HG02938 (cell line): ENCODE data around the gene ZC3H13.

Experiments
- ATAC-seq: cut with Tn5 transposase; IDR thresholded peaks from one replicate; pipeline ENCODE4 v1.9.1; 2021; ENCODE audit warnings: mild to moderate bottlenecking, moderate library complexity; ENCODE audit not compliant: unreplicated experiment

The ZC3H13 gene

DNA sequence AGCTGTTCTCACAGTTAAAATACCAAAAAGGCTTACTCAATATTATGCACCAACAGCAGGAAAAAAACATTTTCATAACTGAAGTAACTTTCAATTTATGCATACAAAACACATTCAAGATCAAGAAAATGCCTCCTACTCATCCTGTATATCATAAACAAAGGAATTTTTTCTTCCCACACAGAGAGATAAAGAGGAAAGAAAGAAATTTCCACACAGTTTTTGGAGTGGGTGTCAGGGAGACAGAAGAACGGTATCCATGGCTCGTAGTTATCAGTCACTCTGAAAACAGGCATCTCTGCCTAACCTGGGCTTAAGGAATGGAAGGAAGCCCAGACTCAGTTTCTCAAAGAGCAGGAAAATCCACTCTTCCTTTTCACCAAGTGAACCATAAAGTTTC lies 108.6 kb downstream of the ZC3H13 start:
- no peak for ATAC-seq

GRCh38 chr13:45943120-45943519 lies 109.4 kb downstream of the ZC3H13 start:
- ATAC-seq = no peak

DNA sequence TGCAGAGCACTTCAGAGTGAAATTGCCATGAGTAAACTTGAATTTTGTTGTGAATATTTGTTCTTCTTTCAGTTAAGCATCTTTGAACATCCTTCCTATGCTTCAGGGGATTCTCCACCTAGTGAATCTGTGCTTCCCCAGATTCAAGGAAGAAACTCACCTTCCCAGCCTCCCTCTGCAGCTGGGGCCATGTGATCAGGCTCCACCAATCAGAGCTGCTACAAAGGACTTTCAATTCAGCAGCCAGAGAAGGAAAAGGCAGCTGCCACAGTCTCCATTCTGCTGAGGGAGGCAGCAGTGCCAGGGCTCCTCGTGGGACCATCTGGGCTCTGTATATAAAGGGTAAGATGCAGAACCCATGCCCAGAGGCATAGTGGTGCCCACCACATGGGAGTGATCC lies 111.3 kb downstream of the ZC3H13 start:
- ATAC-seq = no peak

DNA sequence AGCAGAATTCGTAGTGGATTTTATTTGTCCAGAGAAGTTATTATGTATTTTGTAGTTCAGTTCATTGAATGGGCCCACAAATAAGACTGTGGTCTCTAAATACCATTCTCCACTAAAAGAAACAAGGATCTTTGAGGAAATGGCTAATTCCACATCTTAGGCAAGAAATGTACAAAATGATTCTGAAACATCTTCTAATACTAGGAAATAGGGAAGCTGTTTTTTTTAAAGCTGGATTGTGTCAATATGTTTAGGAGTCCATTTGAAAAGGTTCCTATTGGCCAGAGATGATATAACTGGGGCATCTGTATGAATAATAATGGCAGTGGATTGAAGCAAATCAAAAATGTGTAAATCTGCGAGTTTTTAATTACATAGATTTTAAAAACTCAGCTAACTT lies 112.5 kb downstream of the ZC3H13 start:
- no peak for ATAC-seq

- no peak for ATAC-seq
These were observed 115.9 kb downstream of the ZC3H13 start for GRCh38 chr13:45936621-45937020.

DNA sequence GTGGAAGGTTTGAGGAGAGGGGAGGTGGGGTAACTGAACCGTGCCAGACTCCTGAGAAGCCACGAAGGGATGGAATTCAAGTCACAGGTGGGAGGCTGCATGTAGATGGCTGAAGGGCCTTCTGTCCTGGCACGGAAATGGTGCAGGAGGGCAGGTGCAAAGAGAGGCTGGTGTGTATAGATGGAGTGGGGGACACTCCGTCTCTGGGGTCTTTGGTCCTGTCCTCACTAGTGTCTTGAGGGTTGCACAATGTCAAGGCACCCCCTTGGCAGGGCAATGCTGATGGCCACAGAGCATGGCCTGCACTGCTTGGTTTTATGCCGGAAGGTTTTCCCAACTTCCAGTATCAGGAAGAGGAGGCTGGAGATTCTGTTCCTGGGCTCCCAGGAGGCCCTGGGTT lies 118.3 kb downstream of the ZC3H13 start:
- no peak for ATAC-seq

DNA sequence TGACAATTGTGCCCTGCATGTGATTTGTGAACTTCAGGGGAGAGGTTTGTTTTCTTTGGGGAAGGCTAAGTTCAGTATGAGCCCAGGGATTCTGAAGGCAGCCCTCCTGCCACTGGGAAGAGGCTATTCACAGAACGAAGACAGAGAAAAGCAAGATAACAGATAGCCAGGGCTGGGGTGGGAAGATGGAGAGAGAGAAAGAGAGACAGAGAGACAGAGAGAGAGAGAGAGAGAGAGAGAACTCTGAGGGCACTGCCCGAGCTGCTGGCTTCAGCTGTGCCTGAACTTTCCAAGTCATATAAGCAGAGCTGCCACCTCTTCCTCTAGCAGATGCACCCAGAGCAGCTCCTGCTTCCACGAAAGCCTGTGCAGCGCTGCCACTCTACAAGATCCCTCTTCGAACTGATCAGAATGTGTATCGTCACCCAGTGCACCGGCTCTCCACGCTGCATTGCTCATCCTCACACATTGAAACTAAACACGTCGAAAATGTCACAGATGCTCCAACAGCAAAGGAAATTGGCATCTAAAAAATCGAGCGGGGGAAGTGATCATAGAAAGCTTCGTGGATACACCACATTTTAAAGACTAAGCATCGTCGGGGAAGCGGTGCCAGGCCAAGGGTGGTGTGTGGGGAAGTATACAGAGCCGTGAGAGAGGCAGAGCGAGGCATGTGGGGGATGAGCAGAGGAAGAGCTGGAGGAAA lies 119.2 kb downstream of the ZC3H13 start:
- ATAC-seq = no peak

DNA sequence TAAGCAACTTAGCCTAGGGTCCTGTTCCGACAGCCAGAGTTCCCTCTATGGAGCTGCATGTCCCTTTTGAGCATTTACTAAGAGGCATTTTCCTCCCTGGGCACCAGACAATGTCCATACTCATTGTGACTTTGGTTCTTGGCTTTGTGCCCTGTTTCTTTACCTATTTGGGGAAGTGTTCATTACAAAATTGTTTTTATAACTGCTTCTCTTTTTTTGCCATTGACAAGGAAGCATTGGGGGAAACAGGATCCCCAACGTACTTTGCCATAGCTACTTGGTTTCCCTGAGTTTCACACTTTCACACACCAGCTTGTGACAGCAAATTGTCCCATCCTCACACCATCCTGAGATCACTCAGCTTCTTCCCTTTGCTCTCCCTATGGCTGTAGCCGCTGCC lies 119.9 kb downstream of the ZC3H13 start:
- no peak for ATAC-seq

- no peak for ATAC-seq
These were observed 120.4 kb downstream of the ZC3H13 start for GRCh38 chr13:45932172-45932571.

DNA sequence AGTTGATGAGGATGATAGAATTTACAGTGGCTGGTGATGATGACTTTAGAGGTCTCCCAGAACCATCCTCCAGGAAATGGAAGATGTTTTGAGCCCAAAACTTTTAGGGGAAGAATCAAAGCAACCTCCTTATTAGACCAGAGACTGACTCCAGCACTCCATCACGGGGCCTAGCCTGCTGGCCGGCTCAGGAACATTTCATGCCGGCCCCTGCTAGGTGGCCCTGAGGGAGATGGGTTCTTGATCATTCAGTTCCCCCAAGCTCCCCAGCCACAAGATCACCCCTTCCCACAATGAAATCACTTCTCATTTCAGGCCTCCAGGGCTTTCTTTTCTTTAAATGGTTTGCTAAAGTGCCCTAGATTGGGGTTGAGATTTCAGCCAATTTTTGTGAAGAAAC lies 121.3 kb downstream of the ZC3H13 start:
- ATAC-seq = no peak

- no peak for ATAC-seq
These were observed 122.4 kb downstream of the ZC3H13 start for GRCh38 chr13:45930177-45930576.

DNA sequence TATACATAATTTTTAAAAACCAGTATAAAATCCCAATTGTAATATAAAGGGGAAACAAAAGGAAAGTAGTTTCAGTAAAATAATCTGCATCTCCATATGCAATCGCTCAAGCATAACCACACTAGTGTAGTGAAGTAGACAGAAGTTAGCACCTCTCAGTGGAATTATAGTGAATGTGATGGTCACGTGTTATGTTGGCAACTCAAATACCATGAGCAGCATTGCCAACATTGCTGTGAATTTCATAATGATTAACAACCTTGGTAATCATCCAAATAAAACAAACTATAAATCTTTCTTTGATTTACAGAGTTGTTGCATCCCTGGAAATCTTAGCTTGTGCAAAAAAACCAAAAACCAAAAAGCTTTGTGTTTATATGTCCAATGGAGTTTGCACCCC lies 123.7 kb downstream of the ZC3H13 start:
- no peak for ATAC-seq

DNA sequence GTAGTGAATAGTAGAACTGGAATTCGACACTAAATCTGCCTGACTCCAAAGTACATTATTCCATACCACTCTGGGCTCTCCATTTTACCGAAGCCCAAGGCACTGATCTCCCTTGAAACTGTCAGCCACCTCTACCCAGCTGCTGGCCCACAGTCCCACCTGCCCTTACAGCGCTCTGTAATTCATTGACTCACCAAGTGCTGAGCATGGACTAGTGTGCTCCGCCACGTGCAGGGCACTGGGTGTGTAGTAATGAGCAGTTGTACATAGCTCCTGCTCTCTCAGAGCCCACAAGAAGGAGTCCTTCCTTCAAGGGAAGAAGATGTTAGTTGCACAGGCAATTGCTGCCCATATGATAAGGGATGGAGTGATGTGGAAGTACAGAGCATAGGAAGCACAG lies 124.4 kb downstream of the ZC3H13 start:
- ATAC-seq = no peak

- ATAC-seq = no peak
These were observed 125.8 kb downstream of the ZC3H13 start for GRCh38 chr13:45926741-45927140.

DNA sequence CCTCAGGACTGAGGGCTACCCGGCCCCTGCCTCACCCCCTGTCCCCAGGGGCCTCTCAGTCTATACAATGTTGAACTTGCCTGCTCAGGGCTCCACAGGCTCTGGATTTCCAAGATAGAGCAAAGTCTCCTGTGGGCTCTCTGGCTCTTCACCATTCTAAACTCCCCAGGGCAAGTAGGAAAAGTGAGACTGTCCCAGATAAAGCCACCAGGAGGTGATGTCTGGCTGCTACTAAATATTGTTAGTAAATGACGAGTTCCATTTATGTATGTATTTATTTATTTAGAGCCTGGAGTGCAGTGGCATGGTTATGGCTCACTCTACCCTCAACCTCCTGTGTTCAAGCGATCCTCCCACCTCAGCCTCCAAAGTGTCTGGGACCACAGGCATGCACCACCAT lies 127.4 kb downstream of the ZC3H13 start:
- ATAC-seq = no peak

DNA sequence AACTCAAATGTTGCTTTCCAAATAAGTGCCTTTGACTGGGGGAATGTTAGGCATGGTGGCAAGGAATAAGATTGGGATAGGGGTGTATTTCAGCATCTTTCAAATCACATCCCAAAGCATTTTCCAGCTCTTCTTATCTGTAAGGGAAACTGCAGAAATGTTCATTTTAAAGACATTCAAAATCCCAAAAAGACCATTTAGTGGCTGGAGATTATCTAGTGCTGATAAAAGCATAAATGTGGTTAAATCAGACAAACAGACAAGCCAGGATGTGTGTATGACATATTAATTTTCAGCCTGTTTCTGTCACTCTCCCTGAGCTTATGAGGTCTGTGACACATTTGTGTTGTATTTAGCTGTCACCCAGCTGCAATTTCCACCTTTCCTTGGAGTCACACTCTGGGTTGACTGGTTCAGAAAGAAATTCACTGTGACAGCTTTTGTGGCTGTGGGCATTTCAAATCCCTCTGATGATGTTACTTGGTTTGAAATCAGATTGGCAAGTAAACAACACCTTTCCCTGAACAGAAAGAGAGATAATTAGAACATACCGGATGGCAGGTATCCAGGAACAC lies 131.3 kb downstream of the ZC3H13 start:
- no peak for ATAC-seq

DNA sequence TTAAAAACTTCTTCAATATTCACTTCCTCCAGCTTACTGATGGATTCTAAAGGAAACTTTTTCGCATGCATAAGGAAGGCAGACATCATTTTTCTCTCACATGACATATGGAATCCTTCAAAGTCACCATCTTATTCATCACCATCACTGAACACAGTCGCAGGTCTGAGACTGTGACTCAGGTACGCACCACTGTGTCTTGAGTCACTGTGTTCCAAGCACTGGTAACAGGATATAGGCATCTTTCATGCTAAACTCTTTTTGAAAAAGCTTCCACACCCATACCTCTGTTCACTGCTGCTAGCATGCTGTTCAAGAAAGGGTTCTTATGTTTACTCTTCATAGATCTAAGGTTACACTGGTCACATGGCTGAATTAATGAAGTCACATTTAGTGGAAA lies 133.9 kb downstream of the ZC3H13 start:
- ATAC-seq = no peak

DNA sequence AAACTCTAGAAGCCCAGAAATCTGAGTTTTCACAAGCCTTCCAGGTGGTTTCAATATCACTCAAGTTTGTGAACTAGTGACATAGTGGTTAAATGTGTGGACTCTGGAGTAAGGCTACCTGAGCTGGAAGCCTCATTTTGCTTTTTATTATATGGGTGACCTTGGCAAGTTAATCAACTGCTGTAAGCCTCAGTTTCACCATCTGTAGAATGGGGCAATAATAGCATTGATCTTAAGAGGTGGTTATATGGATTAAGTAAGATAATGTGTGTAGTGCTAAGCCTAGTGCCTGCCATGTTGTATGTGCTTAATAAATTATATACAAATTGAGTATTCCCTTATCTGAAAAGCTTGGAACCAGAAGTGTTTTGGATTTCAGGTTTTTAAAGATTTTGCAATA lies 135.5 kb downstream of the ZC3H13 start:
- no peak for ATAC-seq

- no peak for ATAC-seq
These were observed 136.7 kb downstream of the ZC3H13 start for GRCh38 chr13:45915686-45916439.

GRCh38 chr13:45909673-45910072 lies 142.9 kb downstream of the ZC3H13 start:
- no peak for ATAC-seq

DNA sequence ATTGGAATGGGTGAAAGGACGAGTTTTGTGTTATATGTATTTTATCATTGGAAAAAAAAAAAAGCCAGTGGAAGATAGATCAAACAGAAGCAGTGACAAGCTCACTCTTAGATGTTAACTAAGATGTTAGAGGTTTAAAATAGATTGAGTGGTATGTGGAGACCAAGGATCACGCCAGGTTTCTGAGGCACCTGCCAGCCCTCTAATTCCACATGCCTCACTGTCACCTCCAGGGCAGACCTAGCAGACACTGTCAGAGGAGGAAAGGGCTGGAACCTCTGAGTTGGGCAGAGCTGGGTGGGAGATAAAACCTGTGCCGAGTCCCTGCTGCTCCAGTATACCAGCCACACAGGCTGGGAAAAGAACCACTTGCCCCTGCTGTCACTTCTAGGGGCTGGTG lies 143.5 kb downstream of the ZC3H13 start:
- ATAC-seq = no peak

GRCh38 chr13:45907503-45907902 lies 145.0 kb downstream of the ZC3H13 start:
- no peak for ATAC-seq
